ENCODE data around the gene REL.

The REL gene

DNA sequence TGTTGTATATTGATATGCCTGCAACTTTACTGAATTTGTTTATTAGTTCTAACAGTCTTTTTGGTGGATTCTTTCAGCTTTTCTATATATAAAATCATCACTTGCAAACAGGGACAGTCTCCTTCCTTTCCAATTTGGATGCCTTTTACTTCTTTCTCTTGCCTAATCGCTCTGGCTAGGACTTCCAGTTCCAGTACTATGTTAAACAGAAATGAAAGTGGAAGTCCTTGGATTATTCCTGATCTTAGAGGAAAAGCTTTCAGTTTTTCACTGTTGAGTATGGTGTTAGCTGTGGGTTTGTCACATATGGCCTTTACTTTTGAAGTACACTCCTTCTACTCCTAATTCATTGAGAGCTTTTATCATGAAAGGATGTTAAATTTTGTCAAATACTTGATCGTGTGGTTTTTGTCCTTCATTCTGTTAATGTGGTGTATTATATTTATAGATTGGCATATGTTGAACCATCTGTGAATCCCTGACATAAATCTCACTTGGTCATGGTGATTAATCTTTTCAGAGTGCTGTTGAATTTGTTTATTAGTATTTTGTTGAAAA lies 52.9 kb downstream of the REL start:
- in situ Hi-C loops (cut with HindIII; ENCODE audit: low pct_ligation_motif_present, low sequenced_read_pairs): no loop called here
- Histone ChIP-seq H3K4me3 (ENCODE audit: low read depth, low read length) (no peak overlapping the region), H3K27ac (no peak overlapping the region), H3K27me3 (replicated peaks) (no peaks in the 10 kb centered on the region), H3K36me3 (replicated peaks) (no peaks in the 10 kb centered on the region)
- DNase-seq: no peak
- TF ChIP-seq, protein P1, sequence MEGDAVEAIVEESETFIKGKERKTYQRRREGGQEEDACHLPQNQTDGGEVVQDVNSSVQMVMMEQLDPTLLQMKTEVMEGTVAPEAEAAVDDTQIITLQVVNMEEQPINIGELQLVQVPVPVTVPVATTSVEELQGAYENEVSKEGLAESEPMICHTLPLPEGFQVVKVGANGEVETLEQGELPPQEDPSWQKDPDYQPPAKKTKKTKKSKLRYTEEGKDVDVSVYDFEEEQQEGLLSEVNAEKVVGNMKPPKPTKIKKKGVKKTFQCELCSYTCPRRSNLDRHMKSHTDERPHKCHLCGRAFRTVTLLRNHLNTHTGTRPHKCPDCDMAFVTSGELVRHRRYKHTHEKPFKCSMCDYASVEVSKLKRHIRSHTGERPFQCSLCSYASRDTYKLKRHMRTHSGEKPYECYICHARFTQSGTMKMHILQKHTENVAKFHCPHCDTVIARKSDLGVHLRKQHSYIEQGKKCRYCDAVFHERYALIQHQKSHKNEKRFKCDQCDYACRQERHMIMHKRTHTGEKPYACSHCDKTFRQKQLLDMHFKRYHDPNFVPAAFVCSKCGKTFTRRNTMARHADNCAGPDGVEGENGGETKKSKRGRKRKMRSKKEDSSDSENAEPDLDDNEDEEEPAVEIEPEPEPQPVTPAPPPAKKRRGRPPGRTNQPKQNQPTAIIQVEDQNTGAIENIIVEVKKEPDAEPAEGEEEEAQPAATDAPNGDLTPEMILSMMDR (IDR thresholded peaks at IDR 0.05; ENCODE audit: low read depth, low read length, missing control alignments): no peak

DNA sequence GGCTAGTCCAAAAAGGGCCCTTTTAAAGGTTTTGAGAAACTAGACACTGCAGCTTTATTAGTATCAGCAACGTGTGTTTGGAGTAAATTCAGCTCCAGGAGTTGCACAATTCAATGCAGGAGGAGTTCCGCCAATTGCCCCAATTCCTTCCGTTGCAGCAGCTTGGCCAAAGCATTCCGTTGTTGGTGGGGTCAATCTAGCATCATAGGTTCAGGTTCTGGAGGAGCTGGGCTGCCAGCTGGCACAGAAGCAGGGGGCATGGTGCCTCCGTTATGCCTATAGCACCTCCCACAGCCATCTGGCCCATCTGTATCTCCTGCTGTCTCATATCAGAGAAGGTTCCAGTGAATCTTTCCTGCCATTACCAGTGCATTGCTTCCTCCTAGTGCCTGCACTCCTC lies 55.4 kb downstream of the REL start:
- no peak overlapping the region for H3K4me3 ChIP-seq (ENCODE audit: low read depth, low read length)
- in situ Hi-C loops (cut with HindIII; ENCODE audit: low pct_ligation_motif_present, low sequenced_read_pairs): no loop called here

DNA sequence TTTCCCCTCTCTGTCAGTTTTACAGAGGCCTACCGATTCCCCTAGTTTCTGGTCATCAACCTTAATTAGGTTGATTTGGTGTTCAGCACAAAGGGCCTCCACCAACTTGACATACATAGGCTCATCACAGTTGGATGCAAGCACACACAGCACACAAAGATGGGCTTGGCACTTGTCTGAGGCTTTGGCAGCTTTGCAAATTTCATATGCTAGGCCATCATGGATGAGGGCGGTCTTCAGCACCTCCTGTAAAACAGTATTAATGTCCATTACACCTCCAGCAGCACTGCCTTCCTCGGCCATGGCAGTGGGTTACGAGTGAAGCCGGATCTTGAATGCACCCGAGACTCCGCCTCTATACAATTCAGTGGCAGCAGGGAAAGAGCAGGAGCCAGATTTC lies 56.9 kb downstream of the REL start:
- Histone ChIP-seq H3K27me3 (replicated peaks) (no peaks in the 10 kb centered on the region), H3K4me3 (ENCODE audit: low read depth, low read length) (no peak overlapping the region), H3K27ac (no peak overlapping the region), H3K36me3 (replicated peaks) (no peaks in the 10 kb centered on the region)
- DNase-seq: no peak
- in situ Hi-C loops (cut with HindIII; ENCODE audit: low pct_ligation_motif_present, low sequenced_read_pairs): no loop called here
- TF ChIP-seq, protein P1 (IDR thresholded peaks at IDR 0.05; ENCODE audit: low read depth, low read length, missing control alignments): no peak

More for the DNA sequence above, 55.4 kb downstream of the REL start:
- Histone ChIP-seq H3K36me3 (replicated peaks) (no peaks in the 10 kb centered on the region), H3K27ac (no peak overlapping the region), H3K27me3 (replicated peaks) (no peaks in the 10 kb centered on the region)
- TF ChIP-seq, protein P1 (IDR thresholded peaks at IDR 0.05; ENCODE audit: low read depth, low read length, missing control alignments): no peak
- DNase-seq: no peak

DNA sequence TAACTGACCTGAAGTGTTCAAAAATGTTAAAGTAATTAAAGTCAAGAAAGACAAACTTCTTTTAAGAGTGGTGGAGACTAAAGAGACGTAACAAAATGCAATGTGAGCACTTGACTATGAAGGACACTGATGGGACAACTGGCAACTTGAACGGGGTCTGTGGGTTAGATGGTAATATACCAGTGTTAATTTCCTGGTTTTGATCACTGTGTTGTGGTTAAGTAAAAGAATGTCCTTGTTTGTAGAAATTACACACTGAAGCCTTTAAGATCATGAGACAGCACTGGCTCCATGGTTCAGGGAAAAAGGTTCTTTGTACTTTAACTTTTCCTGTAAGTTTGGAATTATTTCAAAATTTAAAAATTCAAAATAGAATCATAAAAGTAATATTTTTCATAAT lies 58.2 kb downstream of the REL start:
- Histone ChIP-seq H3K27ac (no peak overlapping the region), H3K36me3 (replicated peaks) (no peaks in the 10 kb centered on the region), H3K4me3 (ENCODE audit: low read depth, low read length) (no peak overlapping the region), H3K27me3 (replicated peaks) (no peaks in the 10 kb centered on the region)
- TF ChIP-seq, protein P1 (IDR thresholded peaks at IDR 0.05; ENCODE audit: low read depth, low read length, missing control alignments): no peak
- in situ Hi-C loops (cut with HindIII; ENCODE audit: low pct_ligation_motif_present, low sequenced_read_pairs): no loop called here
- DNase-seq: no peak

DNA sequence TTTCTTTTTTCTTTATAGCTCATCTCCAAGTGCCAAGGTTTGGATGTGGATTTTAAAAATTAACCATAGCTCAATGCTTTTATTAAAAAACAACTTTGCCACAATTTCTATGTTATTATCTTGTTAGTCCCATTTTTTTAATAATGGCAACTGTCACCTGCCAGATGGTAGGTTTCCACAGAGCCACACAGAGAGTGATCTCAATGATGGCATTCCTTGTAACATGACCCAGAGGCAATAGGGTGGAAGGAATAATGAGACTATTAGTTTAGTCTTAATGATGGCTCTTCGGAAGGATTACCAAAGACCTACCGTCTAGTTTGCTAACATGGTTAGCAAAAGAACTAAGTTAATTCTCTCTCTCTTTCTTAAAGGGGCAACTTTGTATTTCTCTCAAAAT lies 64.0 kb downstream of the REL start:
- no peak overlapping the region for H3K27ac ChIP-seq
- DNase-seq: no peak
- no peaks in the 10 kb centered on the region for H3K36me3 ChIP-seq (replicated peaks)
- H3K27me3 ChIP-seq (replicated peaks): no peaks in the 10 kb centered on the region
- H3K4me3 ChIP-seq (ENCODE audit: low read depth, low read length): no peak overlapping the region
- TF ChIP-seq, protein P1 (IDR thresholded peaks at IDR 0.05; ENCODE audit: low read depth, low read length, missing control alignments): no peak
- in situ Hi-C loops (cut with HindIII; ENCODE audit: low pct_ligation_motif_present, low sequenced_read_pairs): no loop called here

DNA sequence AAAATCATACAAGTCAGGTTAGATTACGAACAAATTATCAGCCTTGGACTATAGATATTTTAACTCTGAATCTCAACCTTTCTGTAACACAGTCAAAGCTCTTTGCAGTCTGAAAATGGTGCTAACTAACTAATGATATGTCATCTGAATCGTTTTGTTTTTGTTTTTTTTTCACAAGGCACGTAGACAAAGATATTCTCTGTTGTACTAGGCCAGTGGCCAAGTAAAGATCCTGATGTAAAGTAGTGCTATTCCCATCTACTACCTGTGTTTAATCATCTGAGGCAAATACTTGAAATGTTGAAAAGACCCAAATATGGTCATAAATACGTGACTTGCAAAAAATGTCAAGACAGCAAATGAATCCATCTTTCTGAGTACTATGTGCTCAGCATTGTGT lies 65.7 kb downstream of the REL start:
- H3K27ac ChIP-seq: no peak overlapping the region
- no peak overlapping the region for H3K4me3 ChIP-seq (ENCODE audit: low read depth, low read length)
- H3K27me3 ChIP-seq (replicated peaks): no peaks in the 10 kb centered on the region
- DNase-seq: no peak
- in situ Hi-C loops (cut with HindIII; ENCODE audit: low pct_ligation_motif_present, low sequenced_read_pairs): no loop called here
- TF ChIP-seq, protein P1 (IDR thresholded peaks at IDR 0.05; ENCODE audit: low read depth, low read length, missing control alignments): no peak
- H3K36me3 ChIP-seq (replicated peaks): no peaks in the 10 kb centered on the region

Measured in brain microvascular endothelial cell (primary cell).